ENCODE measurements around the gene RHBDF2. TPM values are rescaled to one million over a fixed set of nuclear protein-coding genes. Genes with fewer than 3 reads are reported as not detected.

Gene RHBDF2
- polyA plus RNA-seq, 1 donor (not counting 4 experiments of a cell fraction or from before 2014, with no cell fraction given) = 14.9 TPM

- Histone ChIP-seq H3K9me3 (ENCODE audit: control insufficient read depth, low read depth, low read length) (no peaks in the 10 kb centered on the region), H4K20me1 (ENCODE audit: control insufficient read depth, extremely low read depth, insufficient read depth, low read length) (peaks cover 50% of the 10 kb centered on the region), H3K79me2 (ENCODE audit: control insufficient read depth, insufficient read depth, low read length) (peaks cover 81% of the 10 kb centered on the region), H2AFZ (ENCODE audit: control insufficient read depth, low read length) (no peak overlapping the region), H3K27me3 (ENCODE audit: control insufficient read depth, extremely low read depth, insufficient read depth, low read length) (no peaks in the 10 kb centered on the region), H3K4me1 (ENCODE audit: control insufficient read depth, extremely low read depth, insufficient read depth, low read length) (peaks cover 44% of the 10 kb centered on the region), H3K9ac (ENCODE audit: control insufficient read depth, extremely low read depth, insufficient read depth, low read length) (no peak overlapping the region), H3K4me2 (ENCODE audit: control insufficient read depth, extremely low read depth, insufficient read depth, low read depth, low read length) (no peak overlapping the region), H3K36me3 (ENCODE audit: control insufficient read depth in 2 of 2, extremely low read depth in 1 of 2, insufficient read depth in 2 of 2, low read length in 2 of 2) (no peaks in the 10 kb centered on the region), H3K4me3 (ENCODE audit: control insufficient read depth in 2 of 3, extremely low read depth in 1 of 3, insufficient read depth in 2 of 3, low read depth in 1 of 3, low read length in 3 of 3) (no peak overlapping the region), H3K9me1 (ENCODE audit: control insufficient read depth, extremely low read depth, insufficient read depth, low read length) (peaks cover 14% of the 10 kb centered on the region), H3K27ac (ENCODE audit: control insufficient read depth, insufficient read depth, low read length) (no peak overlapping the region)
- DNase-seq (ENCODE audit: low read depth, low spot score) = no peak
- dilution Hi-C loops (cut with MboI; ENCODE audit: extremely low pct_ligation_motif_present, low sequenced_read_pairs) = no loop called here
- TF ChIP-seq EZH2 (IDR thresholded peaks at IDR 0.05; ENCODE audit: low read length) = no peak
- TF ChIP-seq CTCF (optimal IDR thresholded peaks at IDR 0.05 in 1 of 3, IDR thresholded peaks at IDR 0.05 in 1 of 3, conservative IDR thresholded peaks at IDR 0.05 in 1 of 3; ENCODE audit: extremely low read depth in 1 of 3, insufficient read depth in 2 of 3, low read length in 3 of 3) = no peak
- FAIRE-seq = no peak
Observed at GRCh38 chr17:76444518-76445311, 56.5 kb downstream of the RHBDF2 start.

GRCh38 chr17:76442341-76443338 lies 58.6 kb downstream of the RHBDF2 start:
- Histone ChIP-seq H3K9me3 (ENCODE audit: control insufficient read depth, low read depth, low read length) (no peaks in the 10 kb centered on the region), H3K9ac (ENCODE audit: control insufficient read depth, extremely low read depth, insufficient read depth, low read length) (no peak overlapping the region), H3K4me1 (ENCODE audit: control insufficient read depth, extremely low read depth, insufficient read depth, low read length) (peaks cover 33% of the 10 kb centered on the region), H3K4me3 (ENCODE audit: control insufficient read depth in 2 of 3, extremely low read depth in 1 of 3, insufficient read depth in 2 of 3, low read depth in 1 of 3, low read length in 3 of 3) (no peak overlapping the region), H3K79me2 (ENCODE audit: control insufficient read depth, insufficient read depth, low read length) (peaks cover 80% of the 10 kb centered on the region), H3K27ac (ENCODE audit: control insufficient read depth, insufficient read depth, low read length) (no peak overlapping the region), H3K9me1 (ENCODE audit: control insufficient read depth, extremely low read depth, insufficient read depth, low read length) (peaks cover 10% of the 10 kb centered on the region), H3K4me2 (ENCODE audit: control insufficient read depth, extremely low read depth, insufficient read depth, low read depth, low read length) (no peak overlapping the region), H3K27me3 (ENCODE audit: control insufficient read depth, extremely low read depth, insufficient read depth, low read length) (no peaks in the 10 kb centered on the region), H4K20me1 (ENCODE audit: control insufficient read depth, extremely low read depth, insufficient read depth, low read length) (peaks cover 38% of the 10 kb centered on the region), H2AFZ (ENCODE audit: control insufficient read depth, low read length) (no peak overlapping the region), H3K36me3 (ENCODE audit: control insufficient read depth in 2 of 2, extremely low read depth in 1 of 2, insufficient read depth in 2 of 2, low read length in 2 of 2) (no peaks in the 10 kb centered on the region)
- no peak for FAIRE-seq
- dilution Hi-C loops (cut with MboI; ENCODE audit: extremely low pct_ligation_motif_present, low sequenced_read_pairs) = no loop called here
- TF ChIP-seq EZH2 (IDR thresholded peaks at IDR 0.05; ENCODE audit: low read length) (no peak), CTCF (optimal IDR thresholded peaks at IDR 0.05 in 1 of 3, IDR thresholded peaks at IDR 0.05 in 1 of 3, conservative IDR thresholded peaks at IDR 0.05 in 1 of 3; ENCODE audit: extremely low read depth in 1 of 3, insufficient read depth in 2 of 3, low read length in 3 of 3) (no peak)
- no peak for DNase-seq (ENCODE audit: low read depth, low spot score)

All from keratinocyte (primary cell).